ENCODE measurements around the gene KLF3.

The KLF3 gene

DNA sequence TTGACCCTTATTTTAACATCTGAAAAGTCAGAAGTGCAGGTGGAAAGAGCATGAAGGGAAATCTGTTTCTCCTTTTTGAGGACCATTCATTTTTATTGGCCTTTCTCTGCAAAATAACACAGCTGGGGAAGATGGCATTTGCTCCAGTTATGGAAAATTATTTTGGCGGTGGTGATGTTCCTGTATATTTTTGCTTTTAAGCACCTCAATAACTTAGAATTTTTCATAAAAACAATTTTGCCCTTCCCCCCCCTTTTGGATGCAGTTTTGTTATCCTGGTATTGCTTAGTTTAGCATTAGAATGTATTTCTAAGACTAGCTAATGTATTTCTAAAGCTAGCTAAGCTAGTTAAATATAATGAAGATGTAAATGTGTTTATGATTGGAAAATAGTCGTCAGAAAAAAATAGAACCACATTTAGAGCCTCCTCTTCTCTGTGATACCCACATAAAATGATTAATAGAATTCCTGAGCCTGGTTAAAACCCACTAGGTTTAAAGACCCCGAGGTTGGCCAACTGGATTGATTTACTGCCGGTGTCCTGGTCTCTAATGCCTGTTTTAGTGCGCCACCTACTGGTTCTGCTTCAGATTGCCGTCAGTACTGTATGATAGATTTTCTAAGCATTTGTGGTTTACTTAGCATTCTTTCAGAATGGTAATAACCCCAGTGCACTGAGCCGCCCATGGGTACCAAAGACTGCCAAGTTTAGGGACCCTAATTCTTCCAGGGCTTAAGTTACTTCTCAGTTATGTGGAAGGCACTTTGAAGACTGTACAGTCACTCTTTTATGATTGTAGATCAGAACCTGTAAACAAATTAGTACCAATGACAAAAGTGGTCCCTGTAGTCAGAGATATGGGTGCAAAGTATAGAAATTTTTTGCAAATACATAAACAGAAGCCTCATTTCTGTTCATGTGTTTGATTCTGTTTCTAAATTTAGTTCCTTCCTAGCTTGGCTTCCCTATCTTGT is 11.4 kb downstream of the KLF3 start:
- FAIRE-seq, result peak; percentile 65

GRCh38 chr4:38676986-38677385 is 13.0 kb downstream of the KLF3 start:
- no peak for FAIRE-seq

GRCh38 chr4:38677441-38677840 is 13.4 kb downstream of the KLF3 start:
- FAIRE-seq, result no peak

GRCh38 chr4:38678078-38678477 is 14.1 kb downstream of the KLF3 start:
- FAIRE-seq, result no peak

- no peak for FAIRE-seq
These were observed 15.9 kb downstream of the KLF3 start for GRCh38 chr4:38679921-38680320.

GRCh38 chr4:38681281-38681991 is 17.4 kb downstream of the KLF3 start:
- FAIRE-seq, result no peak

GRCh38 chr4:38682336-38682735 is 18.3 kb downstream of the KLF3 start:
- FAIRE-seq, result no peak

DNA sequence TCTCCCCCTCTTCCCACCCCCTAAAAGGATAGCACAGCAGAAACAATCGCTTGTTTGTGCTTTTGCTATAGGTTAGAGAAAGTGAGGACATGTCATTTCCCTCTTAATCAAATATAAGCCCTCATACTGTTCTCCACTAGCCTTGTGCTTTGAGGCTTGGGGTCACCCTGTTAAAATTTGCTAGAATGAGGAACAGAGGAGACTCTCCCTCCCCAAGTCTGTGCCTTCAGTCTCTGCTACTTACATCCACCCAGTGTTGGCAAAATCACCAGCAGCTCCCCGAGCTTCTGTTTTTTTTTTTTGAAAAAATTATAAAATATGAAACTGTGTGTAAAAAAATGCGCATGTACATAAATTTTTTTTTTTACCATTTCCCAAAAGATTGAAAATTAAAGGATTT is 19.3 kb downstream of the KLF3 start:
- FAIRE-seq, result no peak

- FAIRE-seq, result no peak
These were observed 20.3 kb downstream of the KLF3 start for GRCh38 chr4:38684271-38684670.

- no peak for FAIRE-seq
These were observed 21.2 kb downstream of the KLF3 start for GRCh38 chr4:38684951-38685844.

GRCh38 chr4:38686682-38687081 is 22.7 kb downstream of the KLF3 start:
- FAIRE-seq, result no peak

- no peak for FAIRE-seq
These were observed 23.6 kb downstream of the KLF3 start for GRCh38 chr4:38687571-38688011.

- FAIRE-seq, result no peak
These were observed 24.8 kb downstream of the KLF3 start for GRCh38 chr4:38688676-38689355.

GRCh38 chr4:38691251-38692008 is 27.4 kb downstream of the KLF3 start:
- no peak for FAIRE-seq

DNA sequence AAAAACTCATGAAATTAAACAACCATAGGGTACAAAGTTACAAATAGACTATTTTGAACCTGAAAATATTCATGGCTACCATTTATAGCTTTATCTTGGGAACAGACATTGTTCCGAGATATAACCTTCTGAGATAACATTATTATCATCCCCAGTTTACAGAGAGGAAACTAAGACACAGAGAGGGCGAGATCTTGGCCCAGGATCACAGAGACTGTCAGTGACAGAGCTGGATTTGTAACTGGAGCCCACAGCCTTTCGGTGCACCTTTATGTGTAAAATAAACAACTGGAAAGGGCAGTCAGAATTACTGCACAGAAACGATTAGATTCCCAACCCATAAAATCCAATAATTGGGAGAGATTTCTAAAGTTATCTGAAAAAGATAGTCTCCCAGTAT is 28.4 kb downstream of the KLF3 start:
- no peak for FAIRE-seq

GRCh38 chr4:38693569-38693968 is 29.6 kb downstream of the KLF3 start:
- no peak for FAIRE-seq

GRCh38 chr4:38694330-38694729 is 30.3 kb downstream of the KLF3 start:
- no peak for FAIRE-seq

DNA sequence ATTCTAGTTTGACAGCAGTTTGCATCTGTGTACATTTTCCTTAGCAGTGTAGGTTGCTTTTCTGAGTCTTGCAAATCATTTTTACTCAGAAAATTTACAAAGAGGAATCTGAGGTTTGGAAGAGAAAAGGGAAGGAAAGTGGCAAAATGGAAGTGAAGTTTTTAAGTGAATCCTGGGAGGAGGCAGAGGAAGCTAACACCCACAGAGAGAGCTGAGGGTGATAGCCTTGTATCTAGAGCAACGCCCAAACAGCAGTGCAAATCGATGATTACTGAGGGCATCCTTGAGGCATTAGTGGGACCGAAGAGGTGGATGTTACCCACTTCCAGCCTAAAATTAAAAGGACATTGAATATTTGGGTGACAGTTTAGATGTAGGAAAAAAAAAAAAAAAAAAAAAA is 31.8 kb downstream of the KLF3 start:
- FAIRE-seq, result no peak

DNA sequence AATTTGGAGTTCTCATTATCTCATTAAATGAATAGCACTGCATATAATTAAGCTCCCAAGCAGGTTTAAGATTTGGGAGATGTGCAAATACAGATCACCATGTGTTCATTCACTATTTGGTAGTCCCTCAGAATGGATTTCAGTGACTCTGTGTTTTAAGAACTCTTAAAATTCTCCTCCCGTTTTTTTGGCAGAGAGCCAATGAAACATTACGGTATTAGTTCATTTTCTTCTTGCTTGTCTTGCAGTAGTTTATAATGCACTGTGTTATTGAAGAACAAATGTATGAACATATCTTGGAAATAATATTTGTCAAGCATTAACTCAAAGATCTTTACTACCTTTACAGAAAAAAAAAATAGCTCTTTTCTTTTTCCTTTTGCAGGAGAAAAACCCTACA is 32.7 kb downstream of the KLF3 start:
- FAIRE-seq, result no peak

GRCh38 chr4:38698176-38698575 is 34.2 kb downstream of the KLF3 start:
- FAIRE-seq, result no peak

DNA sequence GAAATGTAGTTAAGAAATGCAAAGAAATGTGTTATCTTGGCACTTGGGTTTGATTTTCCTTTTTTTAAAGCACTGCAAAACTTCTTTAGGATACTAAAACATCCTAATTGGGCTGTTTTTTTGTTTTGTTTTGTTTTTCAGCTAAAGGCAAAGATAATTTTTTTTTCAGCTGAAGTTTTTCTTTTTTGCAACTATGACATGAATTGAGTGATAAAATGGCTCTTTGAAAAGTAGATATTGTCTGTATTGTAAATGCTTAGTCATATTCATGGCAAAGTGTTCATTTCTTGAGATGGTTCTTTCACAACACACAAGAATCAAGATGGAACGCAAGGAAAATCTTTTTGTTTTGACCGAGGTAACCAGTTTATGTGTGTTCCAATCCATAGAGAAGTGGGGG is 35.1 kb downstream of the KLF3 start:
- no peak for FAIRE-seq

- FAIRE-seq, result no peak
These were observed 39.6 kb downstream of the KLF3 start for GRCh38 chr4:38703635-38704034.

All from G401.6 (cell line).